ENCODE data around the gene SPRED2.

Gene SPRED2

GRCh38 chr2:65319674-65320041 lies 112.7 kb downstream of the SPRED2 start:
- no peak for TF ChIP-seq FOXP2 (optimal IDR thresholded peaks at IDR 0.05; ENCODE audit: borderline replicate concordance, extremely low read depth, extremely low read length, insufficient read depth)
- TF ChIP-seq SIN3A (IDR thresholded peaks at IDR 0.05; ENCODE audit: borderline replicate concordance, insufficient read depth, low read length): no peak
- TF ChIP-seq REST (IDR thresholded peaks at IDR 0.05; ENCODE audit: insufficient read depth in 1 of 2, low read depth in 2 of 2, low read length in 2 of 2): no peak
- no peak for TF ChIP-seq TAF1 (IDR thresholded peaks at IDR 0.05; ENCODE audit: borderline replicate concordance, insufficient read depth, low read length)
- TF ChIP-seq POLR2AphosphoS5 (IDR thresholded peaks at IDR 0.05; ENCODE audit: low read depth, low read length): no peak

GRCh38 chr2:65319072-65319673 lies 113.2 kb downstream of the SPRED2 start:
- no peak for TF ChIP-seq REST (IDR thresholded peaks at IDR 0.05; ENCODE audit: insufficient read depth in 1 of 2, low read depth in 2 of 2, low read length in 2 of 2)
- TF ChIP-seq FOXP2 (optimal IDR thresholded peaks at IDR 0.05; ENCODE audit: borderline replicate concordance, extremely low read depth, extremely low read length, insufficient read depth): no peak
- no peak for TF ChIP-seq POLR2AphosphoS5 (IDR thresholded peaks at IDR 0.05; ENCODE audit: low read depth, low read length)
- no peak for TF ChIP-seq TAF1 (IDR thresholded peaks at IDR 0.05; ENCODE audit: borderline replicate concordance, insufficient read depth, low read length)
- TF ChIP-seq SIN3A (IDR thresholded peaks at IDR 0.05; ENCODE audit: borderline replicate concordance, insufficient read depth, low read length): no peak

GRCh38 chr2:65317841-65318240 lies 114.6 kb downstream of the SPRED2 start:
- TF ChIP-seq POLR2AphosphoS5 (IDR thresholded peaks at IDR 0.05; ENCODE audit: low read depth, low read length) (no peak), SIN3A (IDR thresholded peaks at IDR 0.05; ENCODE audit: borderline replicate concordance, insufficient read depth, low read length) (no peak), TAF1 (IDR thresholded peaks at IDR 0.05; ENCODE audit: borderline replicate concordance, insufficient read depth, low read length) (no peak), REST (IDR thresholded peaks at IDR 0.05; ENCODE audit: insufficient read depth in 1 of 2, low read depth in 2 of 2, low read length in 2 of 2) (no peak), FOXP2 (optimal IDR thresholded peaks at IDR 0.05; ENCODE audit: borderline replicate concordance, extremely low read depth, extremely low read length, insufficient read depth) (no peak)

DNA sequence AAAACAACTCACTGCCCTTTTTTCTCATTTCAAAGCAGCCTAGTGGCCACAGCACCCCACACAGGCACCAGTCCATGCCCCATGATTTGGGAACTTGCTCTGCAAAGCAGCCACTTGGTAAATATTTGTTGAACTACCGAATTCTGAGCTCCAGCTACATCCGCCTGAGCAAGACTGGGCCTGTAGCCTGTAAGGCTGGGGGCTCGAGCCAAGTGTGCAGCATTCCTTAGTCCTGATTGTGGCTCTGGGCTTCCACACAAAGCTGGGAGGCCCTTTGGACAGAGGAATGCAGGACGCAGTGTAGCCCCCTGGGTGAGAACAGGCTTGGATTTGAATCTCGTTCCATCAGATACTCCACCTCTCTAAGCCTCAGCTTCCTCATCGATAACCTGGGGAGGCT lies 116.3 kb downstream of the SPRED2 start:
- TF ChIP-seq FOXP2 (optimal IDR thresholded peaks at IDR 0.05; ENCODE audit: borderline replicate concordance, extremely low read depth, extremely low read length, insufficient read depth): no peak
- TF ChIP-seq REST (IDR thresholded peaks at IDR 0.05; ENCODE audit: insufficient read depth in 1 of 2, low read depth in 2 of 2, low read length in 2 of 2): no peak
- no peak for TF ChIP-seq SIN3A (IDR thresholded peaks at IDR 0.05; ENCODE audit: borderline replicate concordance, insufficient read depth, low read length)
- TF ChIP-seq POLR2AphosphoS5 (IDR thresholded peaks at IDR 0.05; ENCODE audit: low read depth, low read length): no peak
- no peak for TF ChIP-seq TAF1 (IDR thresholded peaks at IDR 0.05; ENCODE audit: borderline replicate concordance, insufficient read depth, low read length)

Data from PFSK-1 (cell line).